B cell (primary cell): Measurements from ENCODE around the gene CACNA1H.

ENCODE experiments used
- EZH2 ChIP-seq: IDR thresholded peaks from 2 replicates; pipeline ENCODE4 v1.6.1; 2012; ENCODE audit warnings: borderline replicate concordance, low read depth, mild to moderate bottlenecking, moderate library complexity, low read length; ENCODE audit not compliant: insufficient read depth, poor library complexity, severe bottlenecking
- TF ChIP-seq, protein P1 (sequence below): fragments of 200-600 bp; IDR thresholded peaks from one replicate; pipeline ENCODE4 v1.8.0; 2022; ENCODE audit warnings: antibody characterized with exemption, mild to moderate bottlenecking

- TF ChIP-seq, protein P1, sequence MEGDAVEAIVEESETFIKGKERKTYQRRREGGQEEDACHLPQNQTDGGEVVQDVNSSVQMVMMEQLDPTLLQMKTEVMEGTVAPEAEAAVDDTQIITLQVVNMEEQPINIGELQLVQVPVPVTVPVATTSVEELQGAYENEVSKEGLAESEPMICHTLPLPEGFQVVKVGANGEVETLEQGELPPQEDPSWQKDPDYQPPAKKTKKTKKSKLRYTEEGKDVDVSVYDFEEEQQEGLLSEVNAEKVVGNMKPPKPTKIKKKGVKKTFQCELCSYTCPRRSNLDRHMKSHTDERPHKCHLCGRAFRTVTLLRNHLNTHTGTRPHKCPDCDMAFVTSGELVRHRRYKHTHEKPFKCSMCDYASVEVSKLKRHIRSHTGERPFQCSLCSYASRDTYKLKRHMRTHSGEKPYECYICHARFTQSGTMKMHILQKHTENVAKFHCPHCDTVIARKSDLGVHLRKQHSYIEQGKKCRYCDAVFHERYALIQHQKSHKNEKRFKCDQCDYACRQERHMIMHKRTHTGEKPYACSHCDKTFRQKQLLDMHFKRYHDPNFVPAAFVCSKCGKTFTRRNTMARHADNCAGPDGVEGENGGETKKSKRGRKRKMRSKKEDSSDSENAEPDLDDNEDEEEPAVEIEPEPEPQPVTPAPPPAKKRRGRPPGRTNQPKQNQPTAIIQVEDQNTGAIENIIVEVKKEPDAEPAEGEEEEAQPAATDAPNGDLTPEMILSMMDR = no peak
- no peak for TF ChIP-seq EZH2
Measured at GRCh38 chr16:1108299-1109252, 44.3 kb upstream of the CACNA1H start.
